A549 (cell line): ENCODE results near the gene RARA. TPM values are rescaled to one million over a fixed set of nuclear protein-coding genes. Genes with fewer than 3 reads are reported as not detected.

ENCODE experiments used
- ATAC-seq, 2 experiments: fragments of 200-7000 bp in 1 of 2; fragments of >200 bp in 1 of 2; cut with Nextera tagmentation in 1 of 2; cut with Tn5 transposase in 1 of 2; 3 replicates each; pipeline versions ENCODE4 v1.8.0 to v1.9.1; 2018 to 2020; ENCODE audit warnings: mild to moderate bottlenecking in 1 of 2, moderate library complexity in 1 of 2
- CTCF ChIA-PET: fragments of 300-600 bp; sonication (Branson Sonifier 250); formaldehyde crosslinking; extraction: SDS; loops from one replicate; lab custom pipeline; 2021; ENCODE audit warnings: antibody characterized with exemption, inconsistent platforms; lab: Yijun Ruan, JAX
- POLR2A ChIA-PET: fragments of 350-600 bp; formaldehyde crosslinking; extraction: SDS; loops from one replicate; lab custom pipeline; 2021; ENCODE audit warnings: antibody characterized with exemption, inconsistent platforms; lab: Yijun Ruan, JAX
- DNase-seq, 2 experiments: peaks; one replicate each; pipeline versions ENCODE4 v3.0.0 to v3.0.0-alpha.2; 2011 to 2016; ENCODE audit warnings: low read depth in 1 of 2, low spot score in 1 of 2
- FAIRE-seq: peaks from 2 replicates; lab custom pipeline; 2011; peaks lifted over from hg19 to GRCh38; lab: Jason Lieb, UNC
- H3K27ac ChIP-seq, 2 experiments: fragments of >200 bp; sonication (Bioruptor Twin); formaldehyde crosslinking; 3 replicates each; pipeline ENCODE4 v1.5.1; 2016 to 2017
- H3K4me1 ChIP-seq: fragments of >200 bp; sonication (Bioruptor Twin); formaldehyde crosslinking; 3 replicates; pipeline ENCODE4 v1.6.1; 2016
- H3K4me2 ChIP-seq: fragments of >200 bp; sonication (Bioruptor Twin); formaldehyde crosslinking; 3 replicates; pipeline ENCODE4 v1.6.1; 2016
- H3K4me3 ChIP-seq: fragments of >200 bp; sonication (Bioruptor Twin); formaldehyde crosslinking; 3 replicates; pipeline ENCODE4 v1.5.1; 2016
- H3K9me3 ChIP-seq: fragments of >200 bp; sonication (Bioruptor Twin); formaldehyde crosslinking; 3 replicates; pipeline ENCODE4 v1.6.1; 2016
- BHLHE40 ChIP-seq: IDR thresholded peaks from 2 replicates; pipeline ENCODE4 v1.6.1; 2012; ENCODE audit warnings: low read depth, low read length, inconsistent platforms
- CBX8 ChIP-seq: fragments of 200-600 bp; sonication (generic); IDR thresholded peaks from 2 replicates; pipeline ENCODE4 v1.6.1; 2016
- EHF ChIP-seq: fragments of 250-450 bp; sonication (Bioruptor Pico); IDR thresholded peaks from 2 replicates; pipeline ENCODE4 v1.5.0; 2020; ENCODE audit warnings: mild to moderate bottlenecking
- EHMT2 ChIP-seq: fragments of 200-600 bp; sonication (generic); IDR thresholded peaks from 2 replicates; pipeline ENCODE4 v1.6.1; 2016; ENCODE audit warnings: antibody characterized with exemption, low read depth, mild to moderate bottlenecking, moderate library complexity
- ESRRA ChIP-seq: fragments of 150-350 bp; IDR thresholded peaks from 2 replicates; pipeline ENCODE4 v1.6.1; 2014; ENCODE audit warnings: mild to moderate bottlenecking, low read length, borderline replicate concordance
- FOSB ChIP-seq: fragments of 250-450 bp; sonication (Bioruptor Pico); IDR thresholded peaks from 2 replicates; pipeline ENCODE4 v1.5.0; 2020; ENCODE audit warnings: mild to moderate bottlenecking, moderate library complexity
- FOSL2 ChIP-seq, 2 experiments: fragments of 450-650 bp in 1 of 2; fragments of >200 bp in 1 of 2; sonication (Bioruptor Twin) in 1 of 2; formaldehyde crosslinking; IDR thresholded peaks; 2 replicates each; pipeline versions ENCODE4 v1.5.0 to v1.6.1; 2016 to 2020; ENCODE audit warnings: mild to moderate bottlenecking in 1 of 2, moderate library complexity in 1 of 2
- HDAC2 ChIP-seq: fragments of 200-600 bp; sonication (generic); IDR thresholded peaks from 2 replicates; pipeline ENCODE4 v1.6.1; 2016
- HOXA7 ChIP-seq: fragments of 250-450 bp; sonication (Bioruptor Pico); IDR thresholded peaks from 2 replicates; pipeline ENCODE4 v1.5.0; 2020; ENCODE audit warnings: mild to moderate bottlenecking, moderate library complexity
- HOXB5 ChIP-seq: fragments of 250-450 bp; sonication (Bioruptor Pico); IDR thresholded peaks from 2 replicates; pipeline ENCODE4 v1.5.0; 2020; ENCODE audit warnings: mild to moderate bottlenecking, moderate library complexity
- JUNB ChIP-seq: fragments of >200 bp; sonication (Bioruptor Twin); formaldehyde crosslinking; IDR thresholded peaks from 2 replicates; pipeline ENCODE4 v1.6.1; 2016
- KDM5A ChIP-seq: fragments of 200-600 bp; sonication (generic); IDR thresholded peaks from 2 replicates; pipeline ENCODE4 v1.6.1; 2016; ENCODE audit warnings: antibody characterized with exemption, mild to moderate bottlenecking
- POLR2A ChIP-seq: IDR thresholded peaks from 2 replicates; pipeline ENCODE4 v1.6.1; 2012; ENCODE audit warnings: mild to moderate bottlenecking, low read length
- RAD21 ChIP-seq, 2 experiments: fragments of >200 bp in 1 of 2; sonication (Bioruptor Twin) in 1 of 2; formaldehyde crosslinking in 1 of 2; IDR thresholded peaks in 1 of 2; conservative IDR thresholded peaks in 1 of 2; 2 replicates in 1 of 2; 3 replicates in 1 of 2; pipeline ENCODE4 v1.6.1; 2012 to 2018; ENCODE audit warnings: inconsistent platforms in 1 of 2
- RARB ChIP-seq: fragments of 250-450 bp; sonication (Bioruptor Pico); IDR thresholded peaks from 2 replicates; pipeline ENCODE4 v1.8.0; 2021; ENCODE audit warnings: mild to moderate bottlenecking, moderate library complexity
- RCOR1 ChIP-seq: fragments of 150-350 bp; IDR thresholded peaks from 2 replicates; pipeline ENCODE4 v1.6.1; 2014; ENCODE audit warnings: antibody characterized with exemption, low read length, low read depth
- TFCP2L1 ChIP-seq: fragments of 250-450 bp; sonication (Bioruptor Pico); IDR thresholded peaks from 2 replicates; pipeline ENCODE4 v1.5.0; 2021; ENCODE audit warnings: mild to moderate bottlenecking
- ZC3H11A ChIP-seq: fragments of 450-650 bp; IDR thresholded peaks from 2 replicates; pipeline ENCODE4 v1.6.1; 2014; ENCODE audit warnings: antibody characterized with exemption, mild to moderate bottlenecking
- ZFP36 ChIP-seq: fragments of 450-650 bp; IDR thresholded peaks from 2 replicates; pipeline ENCODE4 v1.6.1; 2014; ENCODE audit warnings: borderline replicate concordance; ENCODE audit not compliant: partially characterized antibody
- WGBS: methylation state at CpG from one replicate; pipeline ENCODE4 v1.1.6; 2017; ENCODE audit errors: missing lambda C conversion rate; 5-methylcytosine and 5-hydroxymethylcytosine counted together
- polyA plus RNA-seq, 4 experiments: library from polyadenylated mRNA; depleted of rRNA in 3 of 4; stranded (reverse); fragments of >200 nt; fragmentation: RNase III in 1 of 4; extraction: RNeasy Plus Mini Kit Qiagen cat#74134 plus additional on column Dnase treatment in 1 of 4; gene quantifications; 2 replicates in 3 of 4; 3 replicates in 1 of 4; pipeline ENCODE4 v1.2.3, GENCODE V29; 2011 to 2017
- TF ChIP-seq, protein P1 (sequence below): fragments of >200 bp; sonication (Bioruptor Twin); formaldehyde crosslinking; IDR thresholded peaks from 3 replicates; pipeline ENCODE4 v1.6.1; 2016
- TF ChIP-seq, protein P2 (sequence below): fragments of 250-450 bp; sonication (Bioruptor Pico); IDR thresholded peaks from 2 replicates; pipeline ENCODE4 v1.5.0; 2020; ENCODE audit warnings: low read depth, mild to moderate bottlenecking, moderate library complexity
- TF ChIP-seq, protein P3 (sequence below): IDR thresholded peaks from 2 replicates; pipeline ENCODE4 v1.6.1; 2012
- TF ChIP-seq, protein P4 (sequence below): fragments of >200 bp; sonication (Bioruptor Twin); formaldehyde crosslinking; IDR thresholded peaks from 3 replicates; pipeline ENCODE4 v1.5.1; 2016
- TF ChIP-seq, protein P5 (sequence below): fragments of 450-650 bp; IDR thresholded peaks from 2 replicates; pipeline ENCODE4 v1.6.1; 2014; ENCODE audit warnings: antibody characterized with exemption

The RARA gene
- polyA plus RNA-seq, 2 of the 4 experiments (the other 2 are of a cell fraction) = 8.6 to 17.2 TPM

DNA sequence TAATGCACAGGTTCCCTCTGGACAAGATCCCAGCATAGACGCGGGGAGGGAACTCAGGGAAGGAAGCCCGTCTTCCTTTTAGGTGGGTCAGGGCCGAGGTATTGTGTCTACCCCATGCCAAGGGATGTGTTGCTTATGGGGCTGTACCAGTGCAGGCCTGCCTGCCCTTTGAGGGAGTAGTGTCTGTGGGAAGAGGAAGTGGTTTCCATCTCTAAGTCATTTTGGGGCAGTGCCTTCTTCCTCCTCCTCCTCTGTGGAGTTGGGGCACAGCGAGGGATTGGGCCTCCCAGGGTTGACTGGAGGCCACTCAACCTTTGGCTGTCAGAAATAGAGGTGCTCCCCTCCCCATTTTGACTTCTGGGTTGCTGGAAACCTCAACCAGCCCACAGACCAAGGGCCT lies 29.1 kb downstream of the RARA start:
- TF ChIP-seq, protein P1, sequence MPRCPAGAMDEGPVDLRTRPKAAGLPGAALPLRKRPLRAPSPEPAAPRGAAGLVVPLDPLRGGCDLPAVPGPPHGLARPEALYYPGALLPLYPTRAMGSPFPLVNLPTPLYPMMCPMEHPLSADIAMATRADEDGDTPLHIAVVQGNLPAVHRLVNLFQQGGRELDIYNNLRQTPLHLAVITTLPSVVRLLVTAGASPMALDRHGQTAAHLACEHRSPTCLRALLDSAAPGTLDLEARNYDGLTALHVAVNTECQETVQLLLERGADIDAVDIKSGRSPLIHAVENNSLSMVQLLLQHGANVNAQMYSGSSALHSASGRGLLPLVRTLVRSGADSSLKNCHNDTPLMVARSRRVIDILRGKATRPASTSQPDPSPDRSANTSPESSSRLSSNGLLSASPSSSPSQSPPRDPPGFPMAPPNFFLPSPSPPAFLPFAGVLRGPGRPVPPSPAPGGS = no peak
- TF ChIP-seq, protein P2, sequence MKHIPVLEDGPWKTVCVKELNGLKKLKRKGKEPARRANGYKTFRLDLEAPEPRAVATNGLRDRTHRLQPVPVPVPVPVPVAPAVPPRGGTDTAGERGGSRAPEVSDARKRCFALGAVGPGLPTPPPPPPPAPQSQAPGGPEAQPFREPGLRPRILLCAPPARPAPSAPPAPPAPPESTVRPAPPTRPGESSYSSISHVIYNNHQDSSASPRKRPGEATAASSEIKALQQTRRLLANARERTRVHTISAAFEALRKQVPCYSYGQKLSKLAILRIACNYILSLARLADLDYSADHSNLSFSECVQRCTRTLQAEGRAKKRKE = no peak
- TF ChIP-seq HOXA7 (CRISPR knock-in tag) (no peak), ZFP36 (no peak)
- WGBS = 90% methylated on average over 5 of the region's 5 CpGs
- Histone ChIP-seq H3K4me1 (peaks cover 53% of the 10 kb centered on the region), H3K9me3 (no peaks in the 10 kb centered on the region), H3K4me2 (no peak overlapping the region), H3K4me3 (no peak overlapping the region), H3K27ac (0 out of 6 replicates have a peak overlapping the region, but pooled peaks of 1 of the 2 experiments have one; percentile 35)
- DNase-seq (no peak), ATAC-seq (no peak), FAIRE-seq (no peak)
- ChIA-PET CTCF (interaction anchor here (0.7 to 40.3 kb wide), 3 partner anchors 19 to 435 kb away, joined by 3 to 2395 read pairs (median 236); partner anchors contain the start of genes CDC6 and RARA), POLR2A (no interaction called here)

DNA sequence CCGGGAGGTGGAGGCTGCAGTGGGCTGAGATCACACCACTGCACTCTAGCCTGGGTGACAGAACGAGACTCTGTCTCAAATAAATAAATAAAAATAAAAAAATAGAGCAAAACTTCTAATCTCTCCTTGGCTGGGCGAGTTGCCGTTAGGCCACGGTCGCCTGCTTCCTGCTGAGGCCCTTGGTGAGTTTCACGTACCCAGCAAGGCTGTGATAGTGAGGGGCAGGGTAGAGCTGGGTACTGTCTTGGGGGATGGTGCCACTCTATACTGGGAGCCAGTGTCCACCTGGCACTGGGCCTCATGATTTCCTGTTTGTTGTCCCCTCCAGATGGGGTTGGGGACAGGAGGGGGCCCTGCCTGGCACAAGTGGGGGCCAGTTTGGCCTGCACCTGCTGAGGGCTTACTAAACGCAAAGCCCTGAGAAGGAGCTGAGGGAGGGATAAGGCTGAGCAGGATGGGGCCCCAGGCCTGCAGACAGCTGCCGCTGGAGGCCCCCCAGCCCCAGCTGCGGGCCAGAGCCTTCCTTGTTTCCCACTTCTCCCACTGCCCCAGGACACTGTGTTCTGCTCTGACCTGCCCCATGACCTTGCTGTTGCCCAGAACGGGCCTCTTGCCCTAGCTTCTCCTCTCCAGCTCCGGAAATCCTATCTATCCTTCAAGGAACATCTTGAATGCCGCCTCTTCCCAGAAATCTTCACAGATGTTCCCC lies 30.1 kb downstream of the RARA start:
- H3K9me3 ChIP-seq = no peaks in the 10 kb centered on the region
- no peak for FAIRE-seq
- no peak overlapping the region for H3K4me3 ChIP-seq
- H3K27ac ChIP-seq = peak overlapping the region in 1 of 2 experiments; percentile 33; a peak in 2 of 6 replicates
- WGBS = 84% methylated on average over 13 of the region's 13 CpGs
- TF ChIP-seq, protein P3, sequence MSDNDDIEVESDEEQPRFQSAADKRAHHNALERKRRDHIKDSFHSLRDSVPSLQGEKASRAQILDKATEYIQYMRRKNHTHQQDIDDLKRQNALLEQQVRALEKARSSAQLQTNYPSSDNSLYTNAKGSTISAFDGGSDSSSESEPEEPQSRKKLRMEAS = no peak
- TF ChIP-seq TFCP2L1 (CRISPR knock-in tag) (no peak), EHMT2 (no peak), ZC3H11A (no peak), CBX8 (no peak), RARB (CRISPR knock-in tag) (no peak), JUNB (no peak), ESRRA (no peak), POLR2A (no peak), EHF (no peak), ZFP36 (no peak), HOXB5 (CRISPR knock-in tag) (no peak), FOSL2 (IDR thresholded peaks at IDR 0.05) (no peak), FOSL2 (CRISPR knock-in tag; IDR thresholded peaks at IDR 0.05) (no peak)
- TF ChIP-seq, protein P4, sequence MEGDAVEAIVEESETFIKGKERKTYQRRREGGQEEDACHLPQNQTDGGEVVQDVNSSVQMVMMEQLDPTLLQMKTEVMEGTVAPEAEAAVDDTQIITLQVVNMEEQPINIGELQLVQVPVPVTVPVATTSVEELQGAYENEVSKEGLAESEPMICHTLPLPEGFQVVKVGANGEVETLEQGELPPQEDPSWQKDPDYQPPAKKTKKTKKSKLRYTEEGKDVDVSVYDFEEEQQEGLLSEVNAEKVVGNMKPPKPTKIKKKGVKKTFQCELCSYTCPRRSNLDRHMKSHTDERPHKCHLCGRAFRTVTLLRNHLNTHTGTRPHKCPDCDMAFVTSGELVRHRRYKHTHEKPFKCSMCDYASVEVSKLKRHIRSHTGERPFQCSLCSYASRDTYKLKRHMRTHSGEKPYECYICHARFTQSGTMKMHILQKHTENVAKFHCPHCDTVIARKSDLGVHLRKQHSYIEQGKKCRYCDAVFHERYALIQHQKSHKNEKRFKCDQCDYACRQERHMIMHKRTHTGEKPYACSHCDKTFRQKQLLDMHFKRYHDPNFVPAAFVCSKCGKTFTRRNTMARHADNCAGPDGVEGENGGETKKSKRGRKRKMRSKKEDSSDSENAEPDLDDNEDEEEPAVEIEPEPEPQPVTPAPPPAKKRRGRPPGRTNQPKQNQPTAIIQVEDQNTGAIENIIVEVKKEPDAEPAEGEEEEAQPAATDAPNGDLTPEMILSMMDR = no peak
- no peak for ATAC-seq
- no peak overlapping the region for H3K4me2 ChIP-seq
- no peak for DNase-seq
- peaks cover 53% of the 10 kb centered on the region for H3K4me1 ChIP-seq
- CTCF ChIA-PET = interaction anchor here (0.6 to 40.3 kb wide), 4 partner anchors 18 to 236 kb away, joined by 3 to 2395 read pairs (median 120); partner anchors contain the start of genes CDC6 and RARA
- POLR2A ChIA-PET = no interaction called here

DNA sequence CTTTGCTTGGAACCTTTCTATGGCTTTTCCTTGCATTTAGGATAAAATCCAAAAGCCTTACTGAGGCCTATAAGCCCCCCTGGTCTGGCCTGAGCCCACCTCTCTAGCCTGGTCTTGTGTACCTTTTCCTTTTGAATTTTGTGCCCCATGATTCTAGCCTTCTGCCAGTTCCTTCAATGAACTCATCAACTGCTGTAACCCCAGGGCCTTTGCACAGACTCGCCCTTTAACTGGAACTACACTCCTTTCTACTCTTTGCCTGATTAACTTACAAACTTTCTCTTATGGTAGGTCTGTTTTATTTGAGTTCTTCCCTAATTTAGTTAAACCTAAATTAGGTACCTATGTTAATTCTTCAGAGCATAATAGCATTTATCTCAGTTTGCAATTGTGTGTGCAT lies 31.3 kb downstream of the RARA start:
- 98% methylated on average over 1 of the region's 1 CpG for WGBS
- DNase-seq (no peak), FAIRE-seq (no peak), ATAC-seq (no peak)
- no peaks in the 10 kb centered on the region for H3K9me3 ChIP-seq
- H3K27ac ChIP-seq = peak overlapping the region; percentile 91 to 92; a peak in 4 of 6 replicates
- ChIA-PET POLR2A (interaction anchor here (1.6 kb wide), 1 partner anchor 23 kb away, joined by 7 read pairs; no protein-coding TSS in a partner anchor), CTCF (interaction anchor here (11.7 to 40.3 kb wide), 2 partner anchors 17 to 28 kb away, joined by 236 to 2395 read pairs; partner anchors contain the start of genes CDC6 and RARA)
- H3K4me1 ChIP-seq = peaks cover 53% of the 10 kb centered on the region
- H3K4me2 ChIP-seq = peak overlapping the region; percentile 97
- H3K4me3 ChIP-seq = no peak overlapping the region
- TF ChIP-seq, protein P5, sequence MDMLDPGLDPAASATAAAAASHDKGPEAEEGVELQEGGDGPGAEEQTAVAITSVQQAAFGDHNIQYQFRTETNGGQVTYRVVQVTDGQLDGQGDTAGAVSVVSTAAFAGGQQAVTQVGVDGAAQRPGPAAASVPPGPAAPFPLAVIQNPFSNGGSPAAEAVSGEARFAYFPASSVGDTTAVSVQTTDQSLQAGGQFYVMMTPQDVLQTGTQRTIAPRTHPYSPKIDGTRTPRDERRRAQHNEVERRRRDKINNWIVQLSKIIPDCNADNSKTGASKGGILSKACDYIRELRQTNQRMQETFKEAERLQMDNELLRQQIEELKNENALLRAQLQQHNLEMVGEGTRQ = no peak
- TF ChIP-seq, protein P2 = no peak
- no peak for TF ChIP-seq CBX8
- TF ChIP-seq KDM5A = no peak
- TF ChIP-seq RAD21 (conservative IDR thresholded peaks at IDR 0.05 in 1 of 2, IDR thresholded peaks at IDR 0.05 in 1 of 2) = no peak
- TF ChIP-seq RCOR1 = no peak
- TF ChIP-seq, protein P4 = no peak
- no peak for TF ChIP-seq BHLHE40
- peak; percentile 41; the same call in 1 of the 2 replicates for TF ChIP-seq FOSB (CRISPR knock-in tag)
- no peak for TF ChIP-seq EHMT2
- TF ChIP-seq ZC3H11A = no peak
- TF ChIP-seq JUNB = no peak
- TF ChIP-seq HDAC2 = peak; percentile 64; the same call in 1 of the 2 replicates
